HG03442 (cell line): Measurements from ENCODE around the gene PSMB10.

Source experiments
- ATAC-seq: cut with Tn5 transposase; IDR thresholded peaks from one replicate; pipeline ENCODE4 v1.9.1; 2021; ENCODE audit warnings: mild to moderate bottlenecking, moderate library complexity; ENCODE audit not compliant: unreplicated experiment

Gene PSMB10

DNA sequence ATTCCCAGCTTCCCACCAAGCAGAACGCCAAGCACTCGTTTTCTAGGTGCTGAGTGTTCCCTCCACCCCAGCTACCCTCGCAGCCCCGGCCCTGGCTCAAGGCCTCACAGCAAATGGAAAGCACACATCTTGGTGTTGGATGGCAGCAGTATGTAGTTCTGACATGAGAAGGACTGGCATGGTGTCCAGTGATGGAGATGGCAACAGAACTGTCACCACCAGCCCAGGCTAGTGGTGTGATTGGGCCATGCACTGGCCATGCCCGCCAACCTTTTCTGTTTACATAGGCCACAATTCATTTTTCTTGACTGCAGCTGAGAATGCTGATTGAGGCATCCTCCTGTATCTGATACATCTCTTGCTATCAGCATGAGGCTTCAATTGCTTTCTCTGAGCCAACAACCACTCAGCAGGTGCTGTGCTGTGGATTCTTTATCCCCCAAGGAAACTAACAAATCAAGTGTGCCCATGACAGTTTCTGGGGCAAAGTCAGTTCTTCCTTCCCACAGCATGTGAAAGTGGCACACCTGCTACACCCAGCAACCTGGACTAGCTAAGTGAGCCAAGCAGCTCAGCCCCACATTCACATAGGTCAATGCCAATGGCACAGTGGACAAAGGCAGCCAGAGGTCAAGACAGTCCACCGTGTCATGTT lies 28.0 kb upstream of the PSMB10 start:
- no peak for ATAC-seq

DNA sequence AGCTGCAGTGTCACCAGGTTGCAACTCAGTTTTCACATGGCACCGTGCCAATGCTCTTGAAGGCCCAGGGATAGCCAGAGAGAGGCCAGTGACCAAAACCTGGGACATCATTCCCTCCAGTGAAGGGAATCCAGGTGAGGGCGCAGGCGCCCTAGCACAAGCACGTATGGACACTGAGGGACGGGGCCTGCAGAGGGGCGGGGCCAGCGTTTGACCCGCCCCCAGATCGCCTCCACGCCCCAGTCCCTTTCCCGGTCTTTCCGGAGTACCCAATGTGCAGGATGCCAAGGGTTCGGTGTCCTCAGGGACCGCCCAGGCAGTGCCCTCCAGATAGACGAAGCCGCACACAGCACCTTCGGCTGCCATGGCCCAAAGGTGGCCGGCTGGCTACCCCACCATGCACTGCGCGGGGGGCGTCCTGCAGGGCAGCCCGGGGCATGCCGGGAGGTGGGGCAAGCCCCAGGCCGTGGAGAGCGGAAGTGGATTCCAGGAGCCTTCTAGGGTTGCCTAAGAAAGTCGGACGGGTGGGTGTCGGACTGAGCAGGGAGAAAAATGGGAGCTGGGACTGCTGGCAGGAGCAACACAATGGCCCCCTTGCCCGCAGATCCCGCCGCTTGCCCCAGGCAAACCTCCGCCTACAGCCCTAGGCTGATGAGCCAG lies 27.1 kb upstream of the PSMB10 start:
- no peak for ATAC-seq

DNA sequence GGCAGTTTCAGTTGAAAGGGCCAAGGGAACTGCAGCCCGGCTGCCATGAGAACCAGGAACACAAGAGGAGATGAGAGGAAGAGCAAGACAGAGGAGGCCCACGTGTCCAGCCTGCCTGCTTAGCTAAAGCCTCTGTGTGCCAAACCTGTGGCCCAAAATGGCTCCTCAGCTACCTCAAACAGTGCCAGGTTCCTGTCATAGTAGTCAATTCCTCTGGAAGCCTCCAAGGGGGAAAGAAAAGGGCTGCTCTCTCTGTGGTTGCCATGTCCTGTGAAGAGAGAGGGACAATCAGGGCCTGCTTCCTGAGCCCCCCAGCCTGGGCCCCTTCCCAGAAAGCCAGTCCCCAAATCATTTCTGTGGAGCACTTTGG lies 26.6 kb upstream of the PSMB10 start:
- ATAC-seq: no peak

DNA sequence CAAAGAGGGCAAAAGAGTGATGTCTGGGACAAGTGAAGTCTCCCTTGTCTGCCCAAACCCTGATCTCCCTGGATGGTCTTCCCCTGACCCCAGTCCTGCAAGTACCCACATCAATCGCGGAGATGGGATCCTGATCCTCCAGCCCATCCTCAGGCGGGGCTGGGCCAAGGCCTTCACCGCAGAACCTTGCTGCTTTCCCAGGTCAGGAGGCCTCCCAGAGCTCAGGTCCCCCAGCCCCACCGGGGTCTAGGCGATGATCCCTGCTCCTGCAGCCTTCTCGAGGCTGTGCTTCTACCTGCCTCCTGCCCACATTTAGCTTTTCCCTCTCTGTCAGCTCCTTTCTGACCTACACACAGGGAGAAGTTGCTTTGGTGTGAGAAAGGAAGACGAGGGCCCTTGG lies 25.5 kb upstream of the PSMB10 start:
- no peak for ATAC-seq

DNA sequence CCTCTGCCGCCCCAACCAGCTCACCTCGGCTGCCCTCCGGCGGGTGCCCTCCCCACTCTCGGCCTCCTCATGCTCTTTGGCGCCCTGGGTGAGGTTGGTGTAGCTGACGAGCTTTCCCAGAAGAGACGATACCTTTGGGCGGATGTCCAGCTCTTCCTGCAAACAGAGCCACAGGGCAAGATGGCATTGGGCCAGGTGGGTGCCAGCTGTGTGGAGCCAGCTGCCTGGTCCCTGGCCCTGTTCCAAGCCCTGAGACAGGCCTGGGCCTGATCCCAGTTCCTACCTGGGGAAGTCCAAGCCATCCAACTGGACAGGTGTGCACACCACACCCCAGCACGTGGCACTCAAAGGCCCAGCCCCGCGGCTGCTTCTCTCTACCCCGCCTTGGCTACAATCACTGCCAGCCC lies 24.9 kb upstream of the PSMB10 start:
- no peak for ATAC-seq

DNA sequence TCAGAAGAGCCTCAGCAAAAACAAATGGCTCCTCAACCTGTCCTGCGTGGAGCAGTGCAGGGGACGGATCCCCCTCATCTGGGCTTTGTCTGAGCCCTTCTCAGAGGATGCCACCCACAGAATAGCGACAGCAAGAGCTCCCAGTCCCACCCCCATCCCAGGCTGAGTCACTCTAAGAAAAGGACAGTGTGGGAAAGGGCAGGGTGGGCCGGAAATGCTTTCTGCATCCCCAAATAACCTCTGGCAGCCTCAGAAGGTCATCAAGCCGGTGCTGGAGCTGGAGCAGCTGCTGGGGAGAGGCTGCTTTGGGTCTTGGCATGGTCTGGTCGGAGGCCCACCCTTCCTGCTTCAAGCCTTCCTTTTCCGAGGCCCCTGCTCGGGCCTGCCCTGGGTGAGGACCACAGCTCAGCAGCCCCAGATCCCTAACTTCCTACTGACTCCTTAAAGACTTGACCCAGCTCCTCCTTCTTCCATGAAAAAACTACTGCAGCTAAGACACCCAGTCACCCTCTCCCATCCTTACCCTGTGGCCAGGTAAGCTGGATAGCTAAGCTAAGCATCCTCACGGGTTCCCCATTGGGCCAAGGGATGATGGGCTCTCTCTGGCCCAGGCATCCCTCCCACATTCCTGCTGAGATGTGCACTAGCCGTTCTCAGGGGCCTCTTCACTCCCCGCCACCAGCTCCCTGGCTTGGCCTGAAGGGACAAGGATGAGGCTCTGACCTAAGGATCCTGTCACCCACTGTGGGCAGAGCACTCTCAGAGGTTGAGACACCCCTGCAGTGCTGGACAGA lies 23.1 kb upstream of the PSMB10 start:
- ATAC-seq: no peak

DNA sequence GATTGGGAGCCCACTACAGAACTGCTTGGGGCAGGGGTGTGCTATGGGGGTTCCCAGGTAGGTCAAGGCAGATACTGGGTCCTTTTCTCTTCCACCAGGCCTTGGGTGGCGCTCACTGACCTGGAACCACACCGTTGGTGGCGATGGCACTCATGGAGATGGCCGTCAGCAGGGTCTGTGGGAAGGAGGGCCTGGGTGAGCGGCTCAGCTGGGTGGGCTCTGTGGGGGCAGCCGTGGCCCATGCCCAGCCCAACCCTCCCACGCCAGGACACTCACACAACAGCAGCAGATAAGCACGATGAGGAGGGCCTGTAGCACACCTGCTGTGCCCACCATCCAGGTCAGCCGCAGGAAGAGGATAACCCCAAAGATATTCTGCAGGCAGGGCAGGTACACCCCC lies 21.0 kb upstream of the PSMB10 start:
- no peak for ATAC-seq

DNA sequence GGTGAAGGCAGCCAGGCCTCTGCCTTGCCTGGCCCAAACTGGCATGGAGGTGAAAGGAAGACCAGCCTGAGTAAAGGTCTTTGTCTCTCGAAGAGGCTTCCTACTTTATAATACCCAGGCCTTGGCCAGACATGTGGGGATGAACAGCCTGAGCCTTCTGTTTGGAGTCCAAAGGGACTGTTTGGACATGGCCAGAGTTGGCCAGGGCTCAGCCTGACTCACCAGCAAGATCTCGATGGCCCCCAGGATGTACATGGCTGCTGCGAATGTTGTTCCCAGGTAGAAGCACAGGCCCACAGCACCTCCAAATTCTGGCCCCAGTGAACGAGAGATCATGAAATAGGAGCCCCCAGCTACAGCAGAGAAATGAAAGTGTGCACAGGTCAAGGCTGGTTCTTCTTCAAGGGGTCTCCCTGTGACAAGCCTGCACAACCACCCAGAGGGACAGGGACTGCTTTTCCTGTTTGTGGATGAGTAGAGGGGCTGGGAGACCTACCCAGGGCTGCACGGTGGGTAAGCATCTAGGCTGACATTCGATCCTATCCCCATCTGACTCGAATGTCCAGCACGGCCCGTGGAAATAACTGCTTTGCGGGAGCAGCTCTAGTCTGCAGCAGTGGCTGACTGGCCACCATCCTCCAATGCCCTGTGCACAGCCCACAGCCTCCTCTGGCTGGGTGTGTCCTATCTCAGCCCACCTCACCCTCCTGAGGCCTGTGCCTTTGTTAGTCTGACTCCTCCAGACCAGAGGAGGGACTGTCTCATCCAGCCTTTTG lies 18.0 kb upstream of the PSMB10 start:
- no peak for ATAC-seq

DNA sequence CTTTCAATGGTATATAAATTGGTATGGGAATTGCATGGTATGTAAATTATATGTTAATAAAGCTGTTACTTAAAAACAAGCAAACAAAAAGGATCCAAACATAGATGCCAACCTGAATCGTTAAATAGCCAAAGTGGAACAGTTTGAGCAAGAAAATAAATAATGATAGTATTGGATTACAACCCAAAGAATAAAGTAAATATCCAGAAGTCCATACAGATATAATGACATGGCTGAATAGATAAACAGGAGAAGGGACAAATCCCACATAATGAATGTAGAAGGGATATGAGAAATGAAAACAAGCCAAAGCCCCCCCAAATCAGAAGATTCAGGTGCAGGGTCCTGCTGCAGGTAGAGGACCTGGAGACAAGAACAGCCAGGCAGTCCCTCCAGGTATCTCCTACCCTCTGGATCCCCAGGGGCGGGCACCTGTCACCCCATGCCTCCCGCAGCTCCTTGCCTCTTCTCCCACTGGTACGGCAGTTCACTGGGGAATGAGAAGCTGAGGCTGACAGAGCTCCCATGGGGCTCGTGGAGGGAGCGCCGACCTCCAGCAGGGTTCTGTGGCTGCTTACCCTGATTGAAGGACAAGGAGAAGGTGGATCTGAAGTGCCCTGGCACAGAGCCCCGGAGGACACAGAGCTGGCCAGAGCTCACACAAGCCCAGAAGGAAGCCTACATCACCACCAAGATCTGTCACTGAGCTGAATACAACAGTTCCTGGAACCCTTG lies 17.2 kb upstream of the PSMB10 start:
- ATAC-seq: no peak

DNA sequence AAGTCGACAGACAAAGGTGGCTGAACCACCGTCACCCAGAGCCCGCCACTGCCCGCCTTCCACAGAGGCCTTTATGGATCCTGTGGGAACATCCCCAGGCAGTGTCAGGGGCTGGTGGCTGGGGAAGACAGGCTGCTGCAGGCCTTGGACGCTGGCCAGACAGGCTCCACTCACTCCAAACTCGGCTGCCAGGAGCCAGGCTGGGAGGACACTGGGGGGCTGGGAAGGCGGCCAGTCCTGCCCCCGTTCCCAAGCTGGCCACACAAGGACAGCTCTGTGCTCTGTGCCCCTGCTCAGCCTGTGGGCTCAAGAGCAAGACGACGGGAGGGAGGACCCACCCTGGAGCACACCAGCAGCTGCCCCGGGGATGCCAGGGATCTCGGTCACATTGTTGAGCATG lies 14.8 kb upstream of the PSMB10 start:
- ATAC-seq: no peak

DNA sequence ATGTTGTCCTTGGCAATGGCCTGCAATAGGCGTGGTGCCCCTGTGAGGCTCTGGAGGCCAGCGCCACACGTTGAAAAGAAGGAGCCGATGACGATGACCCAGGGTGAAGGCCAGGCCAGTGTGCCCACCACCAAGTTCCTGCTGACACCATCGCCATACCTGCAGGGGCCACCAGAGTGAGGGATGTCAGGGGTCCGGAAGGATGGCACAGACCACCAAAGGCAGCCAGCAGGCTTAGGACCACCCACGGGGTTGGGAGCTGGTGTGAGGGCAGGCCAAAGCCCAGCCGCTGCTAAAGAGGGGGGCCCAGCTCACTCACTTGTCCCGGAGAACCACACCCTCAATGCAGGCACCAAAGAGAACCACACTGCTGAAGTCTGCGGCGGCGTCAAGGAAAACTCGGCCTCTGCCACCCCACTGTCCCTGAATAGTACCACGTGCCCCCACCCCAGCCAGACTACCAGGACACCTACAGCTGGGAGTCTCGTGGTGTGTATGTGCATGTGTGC lies 13.7 kb upstream of the PSMB10 start:
- ATAC-seq: no peak

DNA sequence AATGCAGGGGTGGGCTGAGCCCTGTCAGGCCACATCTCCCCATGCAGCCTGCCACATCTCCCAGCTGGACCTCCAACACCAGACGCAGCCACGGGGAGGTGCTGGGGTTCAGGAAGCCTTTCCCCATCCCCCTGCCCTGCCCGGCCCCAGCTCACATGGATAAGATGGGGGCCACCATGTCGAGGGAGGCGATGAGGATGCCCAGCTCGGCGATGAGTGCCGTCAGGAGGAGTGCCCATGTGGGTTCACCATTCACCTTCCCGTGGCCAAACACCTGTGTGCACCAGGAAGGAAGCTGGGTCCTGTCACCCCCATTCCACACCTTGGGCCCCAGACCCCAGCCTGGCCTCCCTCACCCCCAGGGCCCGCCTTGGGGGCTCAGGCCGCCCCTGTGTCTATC lies 13.0 kb upstream of the PSMB10 start:
- ATAC-seq: no peak

DNA sequence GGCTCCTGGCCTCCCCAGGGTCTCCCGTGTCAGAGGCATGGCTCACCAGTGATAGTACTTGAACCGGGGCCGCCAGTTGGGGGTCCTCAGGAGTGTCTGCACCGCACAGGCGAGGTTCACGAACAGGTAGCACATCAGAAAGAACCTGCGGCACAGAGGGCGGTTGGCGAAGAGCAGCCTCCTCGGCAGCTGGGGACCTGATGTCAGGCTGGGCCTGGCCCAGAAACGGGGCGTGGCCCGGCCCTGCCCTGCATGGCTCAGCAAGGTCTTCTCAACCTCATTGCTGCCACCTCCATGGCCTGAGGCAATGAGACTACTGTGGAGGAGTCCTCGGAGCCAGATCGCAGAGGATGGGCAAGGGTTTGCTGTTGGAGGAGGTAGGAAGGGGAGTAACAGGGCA lies 11.4 kb upstream of the PSMB10 start:
- no peak for ATAC-seq

DNA sequence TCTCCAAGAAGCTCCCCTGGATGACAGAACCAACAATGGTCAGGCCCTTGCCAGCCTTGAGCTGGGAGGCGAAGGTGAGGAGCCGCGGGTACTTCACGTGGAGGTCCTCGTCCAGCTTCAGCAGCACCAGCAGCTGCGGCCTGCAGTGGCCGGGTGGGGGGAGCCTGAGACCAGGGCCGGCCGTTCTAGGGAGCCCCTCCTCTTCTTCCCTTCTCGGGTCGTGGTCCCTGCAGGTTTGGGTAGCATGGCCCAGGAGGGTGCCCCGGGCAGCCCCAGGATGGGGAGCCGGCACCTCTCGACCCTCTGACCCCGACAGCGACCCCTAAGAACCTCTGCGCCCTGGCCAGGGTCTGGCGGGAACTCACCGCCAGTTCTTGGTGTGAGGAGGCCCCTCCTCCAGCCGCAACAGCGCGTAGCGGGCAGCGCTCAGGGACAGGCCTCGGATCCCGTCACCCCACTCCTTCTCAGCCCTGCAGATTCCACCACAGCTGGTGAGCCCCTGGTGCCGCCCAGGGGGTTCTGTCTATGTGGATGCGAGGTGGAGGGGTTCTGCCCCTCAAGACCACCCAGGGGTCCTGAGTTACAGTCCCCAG lies 10.4 kb upstream of the PSMB10 start:
- no peak for ATAC-seq

DNA sequence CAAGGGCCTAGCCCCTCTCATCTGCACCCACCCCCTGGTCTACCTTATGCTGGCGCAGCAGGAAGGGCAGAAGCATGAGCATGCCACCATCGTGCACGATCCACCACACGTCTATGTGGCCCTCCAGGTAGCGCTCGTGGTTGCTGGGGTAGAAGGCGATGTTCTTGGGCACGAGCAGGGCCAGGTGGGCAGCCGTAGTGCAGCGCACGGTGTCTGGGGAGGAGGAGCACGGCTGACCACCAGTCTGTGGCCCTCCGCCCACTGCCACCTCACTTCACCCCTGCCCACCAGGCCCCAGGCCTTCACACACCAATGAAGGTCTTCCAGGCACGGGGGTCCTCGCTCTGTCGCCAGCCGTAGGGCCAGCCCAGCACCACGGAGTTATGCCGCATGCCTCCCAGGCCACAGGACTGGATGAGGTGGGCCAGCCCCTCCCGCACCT lies 9.5 kb upstream of the PSMB10 start:
- no peak for ATAC-seq

DNA sequence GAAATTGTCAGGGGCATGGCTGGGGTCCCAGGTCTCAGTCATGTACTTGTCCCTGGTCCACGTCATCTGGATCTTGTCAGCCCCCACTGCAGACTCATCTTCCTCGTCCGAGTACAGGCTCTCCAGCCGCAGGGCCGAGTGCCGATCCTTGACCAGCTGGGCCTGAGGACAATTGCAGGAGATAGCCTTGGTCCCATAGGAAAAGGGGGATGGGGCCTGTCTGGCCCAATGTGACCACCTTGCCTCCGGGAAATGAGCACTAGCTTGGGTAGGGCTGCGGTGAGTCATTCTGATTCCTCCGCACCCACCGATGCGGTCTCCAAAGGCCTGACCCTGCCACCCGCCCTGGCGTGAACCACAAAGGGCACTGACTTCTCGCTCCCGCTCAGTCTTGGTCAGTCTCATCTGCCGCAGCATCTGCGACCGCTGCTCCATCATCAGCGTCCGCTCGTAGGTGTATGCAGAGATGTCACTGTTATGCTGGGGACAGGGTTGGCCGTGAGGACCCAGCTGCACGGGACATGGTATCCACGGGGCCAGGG lies 8.8 kb upstream of the PSMB10 start:
- ATAC-seq: no peak

DNA sequence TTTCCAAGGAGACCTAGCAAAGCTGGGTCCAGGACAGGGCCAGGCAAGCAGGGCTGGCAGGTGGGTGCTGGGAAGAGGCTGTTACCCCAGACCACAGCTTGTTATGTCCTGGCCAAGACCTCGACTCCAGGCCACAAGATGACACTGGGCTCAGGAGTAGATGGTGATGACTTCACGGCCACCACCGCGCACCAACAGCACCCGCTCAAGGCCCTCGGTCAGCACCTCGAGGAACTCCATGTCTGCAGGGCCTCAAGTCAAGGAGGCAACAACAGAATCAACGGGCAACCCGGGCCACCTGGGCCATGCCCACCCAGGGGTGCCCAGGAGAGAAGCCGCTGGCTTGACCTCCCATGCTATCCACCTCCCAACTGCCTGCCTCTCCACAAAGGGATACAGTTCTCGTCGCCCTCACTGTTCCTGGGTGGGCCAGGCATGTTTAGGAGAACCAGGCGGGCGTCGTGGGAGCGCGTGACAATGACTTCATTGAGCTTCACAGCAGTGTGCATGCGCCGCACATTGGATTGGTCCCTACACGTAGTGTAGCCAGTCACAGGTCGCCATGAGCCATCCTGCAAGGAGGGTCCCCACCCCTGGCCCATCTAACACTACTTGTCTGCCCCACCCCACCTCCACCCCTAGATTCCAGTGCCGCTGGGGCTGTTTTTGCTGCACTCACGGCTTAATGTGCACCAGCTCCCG lies 8.2 kb upstream of the PSMB10 start:
- no peak for ATAC-seq

DNA sequence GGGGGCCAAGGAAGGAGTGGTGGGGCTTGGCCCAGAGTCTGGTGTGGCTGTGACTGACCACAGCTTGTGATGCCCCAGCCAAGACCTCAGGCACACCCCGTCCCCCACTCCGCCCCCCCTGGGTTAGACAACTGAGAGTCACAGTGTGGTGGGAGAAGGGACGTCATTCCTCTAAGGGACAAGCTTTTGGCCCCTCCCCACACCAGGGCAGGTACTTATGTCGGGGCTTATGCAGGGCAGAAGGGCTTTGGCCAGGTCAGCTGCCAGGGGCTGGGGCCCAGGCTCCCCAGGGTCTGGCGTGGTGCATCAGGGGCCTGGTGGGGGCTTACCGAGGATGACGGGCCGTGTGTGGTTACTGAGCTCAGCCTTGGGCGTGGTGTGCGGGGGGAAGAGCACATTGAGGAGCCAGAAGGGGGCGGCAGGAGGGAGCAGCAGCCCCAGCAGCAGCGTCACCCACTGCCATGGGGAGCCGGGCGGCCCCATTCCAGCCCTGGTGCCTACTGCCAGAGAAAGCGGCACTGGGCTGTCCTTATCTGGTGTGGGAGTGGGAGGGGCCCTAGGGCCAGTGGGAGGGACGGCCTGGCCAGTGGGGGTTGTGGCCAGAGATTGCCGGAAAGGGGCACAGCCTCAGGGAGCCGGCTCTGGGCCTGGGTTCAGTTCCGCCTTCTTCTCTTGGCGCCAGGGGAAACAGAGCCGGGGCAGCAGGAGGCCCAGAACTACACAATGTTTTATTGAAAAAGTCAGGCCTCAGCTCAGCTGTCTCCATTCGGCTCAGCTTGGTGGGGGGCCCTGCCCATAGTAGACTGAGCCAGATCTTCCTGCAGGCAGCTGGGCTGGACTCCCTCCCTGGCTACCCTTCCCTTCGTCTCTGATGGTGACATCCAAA lies 7.2 kb upstream of the PSMB10 start, which contains the start of gene LCAT:
TSS of gene LCAT (minus strand) at position 502 of the 886 bp plus-strand sequence. CDS start at position 483, 19 bp downstream.
- no peak for ATAC-seq
